ENCODE data around the gene DDAH1. TPM values are rescaled to one million over a fixed set of nuclear protein-coding genes. Genes with fewer than 3 reads are reported as not detected.

DDAH1 gene
- total and polyA plus RNA-seq, 2 experiments from 2014 or later, result 9.1 to 15.5 TPM

DNA sequence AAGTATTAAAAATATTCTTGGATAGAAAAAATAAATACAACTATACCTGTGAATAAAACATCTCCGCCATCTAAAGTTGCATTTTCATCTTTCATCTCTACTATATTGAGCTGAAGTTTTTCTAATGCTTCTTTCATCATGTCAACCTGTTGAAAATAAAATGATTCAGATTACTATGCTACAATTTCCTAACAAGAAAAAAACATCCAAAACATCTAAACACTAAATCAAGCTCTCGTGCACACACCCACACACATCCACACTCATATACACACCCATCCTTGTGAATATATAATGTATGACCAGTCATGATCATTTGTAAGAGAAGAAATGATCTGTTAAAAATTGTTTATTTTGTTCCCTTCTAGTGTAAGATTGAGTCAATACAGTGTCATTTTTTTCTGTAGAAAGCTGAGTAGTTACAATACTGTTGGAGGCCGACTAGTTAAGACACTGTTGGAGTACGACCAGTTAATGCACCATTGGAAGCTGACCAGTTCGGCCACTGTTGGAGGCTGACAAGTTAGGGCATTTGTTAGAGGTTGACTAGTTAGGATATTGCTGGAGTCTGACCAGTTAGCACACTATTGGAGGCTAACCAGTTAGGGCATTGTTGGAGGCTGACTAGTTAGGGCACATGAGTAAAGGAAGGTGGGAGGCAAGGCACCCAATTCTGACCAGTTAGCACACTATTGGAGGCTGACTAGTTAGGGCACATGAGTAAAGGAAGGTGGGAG, 106.1 kb downstream of the DDAH1 start:
- no peak for DNase-seq (ENCODE audit: low read depth in 1 of 2, low spot score in 1 of 2)
- H3K4me3 ChIP-seq, result no peak overlapping the region
- H3K36me3 ChIP-seq, result no peaks in the 10 kb centered on the region
- H3K4me1 ChIP-seq (ENCODE audit: low read depth), result no peaks in the 10 kb centered on the region
- TF ChIP-seq, protein P1, sequence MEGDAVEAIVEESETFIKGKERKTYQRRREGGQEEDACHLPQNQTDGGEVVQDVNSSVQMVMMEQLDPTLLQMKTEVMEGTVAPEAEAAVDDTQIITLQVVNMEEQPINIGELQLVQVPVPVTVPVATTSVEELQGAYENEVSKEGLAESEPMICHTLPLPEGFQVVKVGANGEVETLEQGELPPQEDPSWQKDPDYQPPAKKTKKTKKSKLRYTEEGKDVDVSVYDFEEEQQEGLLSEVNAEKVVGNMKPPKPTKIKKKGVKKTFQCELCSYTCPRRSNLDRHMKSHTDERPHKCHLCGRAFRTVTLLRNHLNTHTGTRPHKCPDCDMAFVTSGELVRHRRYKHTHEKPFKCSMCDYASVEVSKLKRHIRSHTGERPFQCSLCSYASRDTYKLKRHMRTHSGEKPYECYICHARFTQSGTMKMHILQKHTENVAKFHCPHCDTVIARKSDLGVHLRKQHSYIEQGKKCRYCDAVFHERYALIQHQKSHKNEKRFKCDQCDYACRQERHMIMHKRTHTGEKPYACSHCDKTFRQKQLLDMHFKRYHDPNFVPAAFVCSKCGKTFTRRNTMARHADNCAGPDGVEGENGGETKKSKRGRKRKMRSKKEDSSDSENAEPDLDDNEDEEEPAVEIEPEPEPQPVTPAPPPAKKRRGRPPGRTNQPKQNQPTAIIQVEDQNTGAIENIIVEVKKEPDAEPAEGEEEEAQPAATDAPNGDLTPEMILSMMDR (IDR thresholded peaks at IDR 0.05; ENCODE audit: low read depth, low read length), result no peak
- no peaks in the 10 kb centered on the region for H3K9me3 ChIP-seq (ENCODE audit: low read depth)
- H3K27ac ChIP-seq, result no peak overlapping the region
- no peaks in the 10 kb centered on the region for H3K27me3 ChIP-seq

DNA sequence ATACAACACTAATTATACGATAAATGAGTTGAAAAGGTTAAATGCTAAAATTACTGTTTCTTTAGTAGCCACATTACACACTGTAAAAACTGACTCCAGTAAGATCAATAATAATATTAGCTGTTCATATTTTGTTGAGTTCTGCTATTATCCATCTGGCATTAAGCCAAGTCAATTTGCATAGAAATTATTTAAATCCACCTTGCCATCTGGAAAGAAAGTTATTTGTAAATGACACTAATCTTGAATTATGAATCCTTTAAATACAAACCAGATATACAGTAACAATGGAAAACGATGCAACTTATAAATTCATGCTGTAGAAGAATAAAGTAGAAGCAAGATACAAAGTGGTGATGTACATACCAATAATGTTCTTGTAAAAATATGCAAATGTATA, 107.1 kb downstream of the DDAH1 start:
- Histone ChIP-seq H3K4me1 (ENCODE audit: low read depth) (no peaks in the 10 kb centered on the region), H3K36me3 (no peaks in the 10 kb centered on the region), H3K4me3 (no peak overlapping the region), H3K9me3 (ENCODE audit: low read depth) (no peaks in the 10 kb centered on the region), H3K27me3 (no peaks in the 10 kb centered on the region), H3K27ac (no peak overlapping the region)
- no peak for DNase-seq (ENCODE audit: low read depth in 1 of 2, low spot score in 1 of 2)
- TF ChIP-seq, protein P1 (IDR thresholded peaks at IDR 0.05; ENCODE audit: low read depth, low read length), result no peak

DNA sequence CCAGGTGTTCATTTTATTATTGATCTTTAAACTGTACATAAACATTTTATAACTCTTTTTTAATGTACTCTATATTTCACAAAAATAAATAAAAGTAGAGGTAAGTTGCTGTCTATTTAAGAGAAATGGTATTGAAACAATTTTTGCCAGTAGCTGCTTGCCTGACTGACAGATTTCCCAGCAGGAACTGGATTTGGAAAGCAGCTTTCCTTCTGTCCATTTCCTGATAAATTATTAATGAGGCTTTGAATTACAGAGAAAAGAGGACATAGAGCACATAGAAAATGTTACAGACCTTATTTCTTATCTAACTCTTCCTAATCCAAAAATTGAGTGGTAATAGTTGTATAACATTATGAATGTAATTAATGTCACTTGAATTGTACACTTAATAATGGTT, 108.8 kb downstream of the DDAH1 start:
- Histone ChIP-seq H3K4me1 (ENCODE audit: low read depth) (no peaks in the 10 kb centered on the region), H3K36me3 (no peaks in the 10 kb centered on the region), H3K9me3 (ENCODE audit: low read depth) (no peaks in the 10 kb centered on the region), H3K27ac (no peak overlapping the region), H3K27me3 (no peaks in the 10 kb centered on the region), H3K4me3 (no peak overlapping the region)
- no peak for DNase-seq (ENCODE audit: low read depth in 1 of 2, low spot score in 1 of 2)
- TF ChIP-seq, protein P1 (IDR thresholded peaks at IDR 0.05; ENCODE audit: low read depth, low read length), result no peak

DNA sequence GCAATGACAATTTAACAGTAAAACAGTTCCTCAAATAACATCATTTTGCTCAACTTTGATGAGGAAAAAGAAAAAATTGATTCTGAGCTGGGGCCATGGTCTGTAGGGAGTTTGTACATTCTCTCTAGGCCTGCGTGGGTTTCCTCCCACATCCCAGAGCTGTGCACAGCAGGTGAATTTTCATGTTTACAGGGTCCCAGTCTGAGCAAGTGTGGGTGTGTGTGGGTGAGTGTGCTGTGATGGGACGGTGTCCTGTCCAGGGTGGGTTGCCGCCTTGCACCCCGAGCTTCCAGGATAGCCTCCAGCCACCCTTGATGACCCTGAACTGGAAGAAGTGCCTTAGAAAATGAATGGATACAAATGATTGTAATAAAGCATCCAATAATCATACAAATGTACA, 112.9 kb downstream of the DDAH1 start:
- Histone ChIP-seq H3K4me1 (ENCODE audit: low read depth) (no peaks in the 10 kb centered on the region), H3K27me3 (no peaks in the 10 kb centered on the region), H3K9me3 (ENCODE audit: low read depth) (no peaks in the 10 kb centered on the region), H3K36me3 (no peaks in the 10 kb centered on the region), H3K27ac (no peak overlapping the region), H3K4me3 (no peak overlapping the region)
- TF ChIP-seq, protein P1 (IDR thresholded peaks at IDR 0.05; ENCODE audit: low read depth, low read length), result no peak
- no peak for DNase-seq (ENCODE audit: low read depth in 1 of 2, low spot score in 1 of 2)

DNA sequence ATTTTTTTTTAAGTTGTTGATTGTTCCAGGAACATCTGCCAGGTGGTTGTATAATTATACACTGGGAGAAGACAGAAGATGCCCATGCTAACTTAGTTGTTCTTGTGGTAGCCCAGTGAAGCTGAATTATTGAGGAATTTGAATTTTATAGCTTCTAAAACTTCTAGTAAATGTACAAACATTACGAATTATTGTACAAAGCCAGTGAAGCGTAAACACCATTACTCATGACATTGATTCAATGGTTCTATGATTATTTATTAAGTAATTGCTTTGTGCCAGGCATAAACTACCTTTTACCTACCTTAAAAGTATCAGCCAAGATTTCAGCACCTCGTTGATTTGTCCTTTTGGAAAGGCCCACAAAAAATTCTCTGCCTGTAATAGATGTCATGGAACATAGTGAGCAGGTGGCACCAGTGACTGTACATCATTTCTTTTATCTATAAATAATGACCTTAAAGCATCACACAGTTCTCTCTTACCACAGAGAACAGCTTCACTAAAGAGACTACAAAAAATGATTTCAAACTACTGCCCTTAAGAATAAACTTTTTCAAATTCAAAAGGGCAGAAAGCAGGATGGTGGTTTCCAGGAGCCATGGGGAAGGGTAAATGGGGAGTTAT, 113.6 kb downstream of the DDAH1 start:
- no peaks in the 10 kb centered on the region for H3K36me3 ChIP-seq
- H3K27me3 ChIP-seq, result no peaks in the 10 kb centered on the region
- H3K4me3 ChIP-seq, result no peak overlapping the region
- DNase-seq (ENCODE audit: low read depth in 1 of 2, low spot score in 1 of 2), result no peak
- TF ChIP-seq, protein P1 (IDR thresholded peaks at IDR 0.05; ENCODE audit: low read depth, low read length), result no peak
- no peak overlapping the region for H3K27ac ChIP-seq
- H3K9me3 ChIP-seq (ENCODE audit: low read depth), result no peaks in the 10 kb centered on the region
- no peaks in the 10 kb centered on the region for H3K4me1 ChIP-seq (ENCODE audit: low read depth)

Measured in cardiac muscle cell (in vitro differentiated cells and primary cell).